Adrenal gland (tissue), 5 donors: Measurements from ENCODE around the gene PTPN6.

Experiments
- CTCF ChIP-seq, 6 experiments: fragments of 450-650 bp in 4 of 6; fragments of 200-600 bp in 2 of 6; sonication (generic) in 1 of 6; IDR thresholded peaks; 1 replicate in 5 of 6; 2 replicates in 1 of 6; pipeline versions ENCODE4 v1.5.1 to v1.8.0; 2016 to 2021; ENCODE audit warnings: antibody characterized with exemption in 6 of 6, mild to moderate bottlenecking in 2 of 6, moderate library complexity in 1 of 6
- POLR2A ChIP-seq, 2 donors: fragments of 450-650 bp; IDR thresholded peaks; one replicate each; pipeline ENCODE4 v1.6.1; 2017; ENCODE audit warnings: antibody characterized with exemption in 2 of 2, mild to moderate bottlenecking in 2 of 2, moderate library complexity in 1 of 2
- donor health status: DM: no; HTN: no; CAD: no.

- TF ChIP-seq CTCF (IDR thresholded peaks at IDR 0.05) (peak; percentile 58 to 97 (median 92)), POLR2A (IDR thresholded peaks at IDR 0.05) (peak in 1 of 2 donors; percentile 67)
Observed at GRCh38 chr12:6944381-6945186, 6.6 kb upstream of the PTPN6 start.
